Endothelial cell (in vitro differentiated cells): ENCODE data around the gene PROZ. TPM values are rescaled to one million over a fixed set of nuclear protein-coding genes. Genes with fewer than 3 reads are reported as not detected.
"Not testable (repeated sequence)": the region's sequence is repeated elsewhere in the genome, so short reads cannot be mapped to it uniquely, and the experiment has no call there.

Source experiments
- DNase-seq: peaks from one replicate; pipeline ENCODE4 v3.0.0; 2021; ENCODE audit warnings: low spot score
- H3K27ac Mint-ChIP-seq: one replicate; pipeline ENCODE4 v1.8.0; 2021; ENCODE audit warnings: mixed read lengths, inconsistent platforms; ENCODE audit not compliant: unreplicated experiment
- H3K27me3 Mint-ChIP-seq: one replicate; pipeline ENCODE4 v1.8.0; 2021; ENCODE audit warnings: mild to moderate bottlenecking, moderate library complexity, mixed read lengths, inconsistent platforms; ENCODE audit not compliant: unreplicated experiment
- H3K36me3 Mint-ChIP-seq: one replicate; pipeline ENCODE4 v1.8.0; 2021; ENCODE audit warnings: mild to moderate bottlenecking, low read depth, mixed read lengths, inconsistent platforms; ENCODE audit not compliant: unreplicated experiment
- H3K4me1 Mint-ChIP-seq: one replicate; pipeline ENCODE4 v1.8.0; 2021; ENCODE audit warnings: mild to moderate bottlenecking, mixed read lengths, inconsistent platforms; ENCODE audit not compliant: unreplicated experiment
- H3K4me3 Mint-ChIP-seq: one replicate; pipeline ENCODE4 v1.8.0; 2021; ENCODE audit warnings: mild to moderate bottlenecking, mixed read lengths, inconsistent platforms; ENCODE audit not compliant: unreplicated experiment
- H3K9me3 Mint-ChIP-seq: one replicate; pipeline ENCODE4 v1.8.0; 2021; ENCODE audit warnings: mixed read lengths, inconsistent platforms; ENCODE audit not compliant: unreplicated experiment
- total RNA-seq: library from RNA; stranded (reverse); fragmentation: NEBNext Ultra II Directional; extraction: Animal tissue kit (Norgen Biotek cat#: 25700); gene quantifications from one replicate; pipeline ENCODE4 v1.2.1, GENCODE V29; 2021; ENCODE audit not compliant: unreplicated experiment
- TF ChIP-seq, protein P1 (sequence below): fragments of 200-600 bp; sonication (generic); IDR thresholded peaks from one replicate; pipeline ENCODE4 v1.5.0; 2021; ENCODE audit warnings: antibody characterized with exemption; ENCODE audit not compliant: unreplicated experiment

The PROZ gene
- total RNA-seq, 1 donor from 2014 or later: not detected

DNA sequence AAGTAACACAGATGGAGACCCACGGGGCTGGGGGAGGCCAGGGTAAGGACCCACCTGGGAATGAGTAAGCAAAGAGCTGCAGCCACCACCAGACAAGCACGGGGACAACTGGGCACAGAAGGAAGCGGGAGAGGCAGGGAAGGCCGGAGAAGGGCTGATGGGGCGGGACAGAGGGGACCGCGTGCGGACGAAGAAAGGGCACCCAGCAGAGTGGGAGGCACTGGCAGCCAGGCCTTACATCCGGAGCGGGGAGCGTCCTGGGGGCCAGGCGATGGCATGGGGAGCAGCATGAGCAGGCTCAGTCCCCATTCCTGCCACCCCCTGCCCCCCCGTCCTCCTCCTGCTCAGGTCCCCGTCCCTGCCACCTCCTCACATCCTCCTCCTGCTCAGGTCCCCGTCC lies 3.0 kb downstream of the PROZ start:
- Mint-ChIP-seq H3K27me3 (peaks cover 14% of the 10 kb centered on the region), H3K9me3 (no peaks in the 10 kb centered on the region), H3K4me1 (peaks cover 7% of the 10 kb centered on the region), H3K27ac (no peak overlapping the region), H3K4me3 (no peak overlapping the region), H3K36me3 (peaks cover 3% of the 10 kb centered on the region)
- no peak for DNase-seq
- TF ChIP-seq, protein P1, sequence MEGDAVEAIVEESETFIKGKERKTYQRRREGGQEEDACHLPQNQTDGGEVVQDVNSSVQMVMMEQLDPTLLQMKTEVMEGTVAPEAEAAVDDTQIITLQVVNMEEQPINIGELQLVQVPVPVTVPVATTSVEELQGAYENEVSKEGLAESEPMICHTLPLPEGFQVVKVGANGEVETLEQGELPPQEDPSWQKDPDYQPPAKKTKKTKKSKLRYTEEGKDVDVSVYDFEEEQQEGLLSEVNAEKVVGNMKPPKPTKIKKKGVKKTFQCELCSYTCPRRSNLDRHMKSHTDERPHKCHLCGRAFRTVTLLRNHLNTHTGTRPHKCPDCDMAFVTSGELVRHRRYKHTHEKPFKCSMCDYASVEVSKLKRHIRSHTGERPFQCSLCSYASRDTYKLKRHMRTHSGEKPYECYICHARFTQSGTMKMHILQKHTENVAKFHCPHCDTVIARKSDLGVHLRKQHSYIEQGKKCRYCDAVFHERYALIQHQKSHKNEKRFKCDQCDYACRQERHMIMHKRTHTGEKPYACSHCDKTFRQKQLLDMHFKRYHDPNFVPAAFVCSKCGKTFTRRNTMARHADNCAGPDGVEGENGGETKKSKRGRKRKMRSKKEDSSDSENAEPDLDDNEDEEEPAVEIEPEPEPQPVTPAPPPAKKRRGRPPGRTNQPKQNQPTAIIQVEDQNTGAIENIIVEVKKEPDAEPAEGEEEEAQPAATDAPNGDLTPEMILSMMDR: no peak

DNA sequence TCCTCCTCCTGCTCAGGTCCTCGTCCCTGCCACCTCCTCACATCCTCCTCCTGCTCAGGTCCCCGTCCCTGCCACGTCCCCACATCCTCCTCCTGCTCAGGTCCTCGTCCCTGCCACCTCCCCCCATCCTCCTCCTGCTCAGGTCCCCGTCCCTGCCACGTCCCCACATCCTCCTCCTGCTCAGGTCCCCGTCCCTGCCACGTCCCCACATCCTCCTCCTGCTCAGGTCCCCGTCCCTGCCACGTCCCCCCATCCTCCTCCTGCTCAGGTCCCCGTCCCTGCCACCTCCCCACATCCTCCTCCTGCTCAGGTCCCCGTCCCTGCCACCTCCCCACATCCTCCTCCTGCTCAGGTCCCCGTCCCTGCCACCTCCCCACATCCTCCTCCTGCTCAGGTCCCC lies 3.5 kb downstream of the PROZ start:
- H3K9me3 Mint-ChIP-seq, H3K4me1 Mint-ChIP-seq, DNase-seq, H3K4me3 Mint-ChIP-seq, H3K36me3 Mint-ChIP-seq, H3K27ac Mint-ChIP-seq: not testable (repeated sequence)
- peaks cover 14% of the 10 kb centered on the region for H3K27me3 Mint-ChIP-seq

DNA sequence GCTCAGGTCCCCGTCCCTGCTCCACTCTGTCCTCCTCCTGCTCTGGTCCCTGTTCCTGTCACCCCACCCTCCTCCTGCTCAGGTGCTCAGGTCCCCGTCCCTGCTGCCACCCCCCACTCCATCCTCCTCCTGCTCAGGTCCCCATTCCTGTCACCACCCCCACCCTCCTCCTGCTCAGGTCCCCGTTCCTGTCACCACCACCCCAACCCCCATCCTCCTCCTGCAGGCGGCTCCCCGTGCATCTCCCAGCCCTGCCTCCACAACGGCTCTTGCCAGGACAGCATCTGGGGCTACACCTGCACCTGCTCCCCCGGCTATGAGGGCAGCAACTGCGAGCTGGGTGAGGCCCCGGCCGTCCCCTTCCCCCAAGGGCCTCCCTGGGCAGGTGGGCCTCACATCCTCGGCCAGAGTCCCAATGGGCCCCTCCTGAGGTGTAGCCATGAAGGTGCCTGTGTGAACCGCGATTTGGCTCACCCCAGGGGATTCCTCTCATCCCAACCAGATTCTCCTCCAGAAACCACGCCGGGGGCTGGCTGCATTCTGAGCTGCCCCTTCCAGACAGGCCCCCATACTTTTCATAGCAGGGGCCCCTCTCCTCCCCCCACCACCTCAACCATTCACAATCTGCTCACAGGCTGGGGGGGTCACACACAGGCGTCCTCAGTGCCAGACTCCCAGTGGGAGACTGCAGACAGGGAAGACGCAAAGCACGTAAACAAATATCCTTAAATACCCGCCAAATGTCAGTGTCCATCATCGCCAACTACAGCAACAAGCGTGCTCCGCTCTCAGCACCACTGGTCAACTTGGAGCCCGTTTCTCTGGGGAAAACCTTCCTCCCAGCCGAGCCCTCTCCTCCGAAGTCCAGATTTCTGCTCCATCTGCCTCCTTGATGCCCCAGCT lies 4.6 kb downstream of the PROZ start:
- H3K36me3 Mint-ChIP-seq: peaks cover 3% of the 10 kb centered on the region
- no peaks in the 10 kb centered on the region for H3K9me3 Mint-ChIP-seq
- no peak for DNase-seq
- peaks cover 10% of the 10 kb centered on the region for H3K4me1 Mint-ChIP-seq
- H3K27ac Mint-ChIP-seq: no peak overlapping the region
- TF ChIP-seq, protein P1: no peak
- H3K27me3 Mint-ChIP-seq: peaks cover 14% of the 10 kb centered on the region
- H3K4me3 Mint-ChIP-seq: peak overlapping the region; percentile 65

DNA sequence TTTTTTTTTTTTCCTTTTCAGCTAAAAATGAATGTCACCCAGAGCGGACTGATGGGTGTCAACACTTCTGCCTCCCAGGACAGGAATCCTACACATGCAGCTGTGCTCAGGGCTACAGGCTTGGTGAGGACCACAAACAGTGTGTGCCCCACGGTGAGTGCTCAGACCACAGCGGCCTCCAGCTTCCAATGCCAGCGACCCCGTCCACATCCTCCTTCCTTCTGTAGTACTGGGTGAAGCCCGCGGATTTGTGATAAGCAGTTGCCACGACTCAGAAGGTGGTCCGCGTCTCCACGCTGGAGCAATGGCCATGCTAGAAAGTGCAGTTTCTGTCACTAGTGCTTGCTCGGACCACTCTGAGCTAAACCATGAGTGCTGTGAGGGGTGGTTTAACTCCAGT lies 6.0 kb downstream of the PROZ start:
- H3K36me3 Mint-ChIP-seq: peaks cover 3% of the 10 kb centered on the region
- DNase-seq: no peak
- peaks cover 13% of the 10 kb centered on the region for H3K27me3 Mint-ChIP-seq
- TF ChIP-seq, protein P1: no peak
- H3K27ac Mint-ChIP-seq: no peak overlapping the region
- no peaks in the 10 kb centered on the region for H3K9me3 Mint-ChIP-seq
- H3K4me3 Mint-ChIP-seq: no peak overlapping the region
- peaks cover 10% of the 10 kb centered on the region for H3K4me1 Mint-ChIP-seq

DNA sequence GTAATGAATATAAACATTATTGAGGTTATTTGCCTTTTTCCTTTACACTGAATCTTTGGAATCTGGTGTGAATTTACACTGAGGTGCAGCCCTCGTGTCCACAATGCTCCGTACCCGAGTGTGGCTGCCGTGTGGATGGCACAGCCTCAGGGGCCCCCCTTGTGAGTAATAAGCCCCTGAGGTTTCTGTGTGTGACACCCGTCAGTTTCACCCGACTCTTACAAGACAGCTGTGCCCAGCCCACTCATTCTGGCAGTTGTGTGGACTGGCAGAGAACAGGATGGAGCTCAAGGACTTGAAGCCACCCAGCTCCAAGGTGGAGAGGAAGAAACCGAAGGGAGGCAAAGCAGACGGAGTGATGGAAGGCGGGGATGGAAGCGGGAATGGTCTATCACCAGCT lies 7.8 kb downstream of the PROZ start:
- TF ChIP-seq, protein P1: no peak
- Mint-ChIP-seq H3K4me1 (peaks cover 25% of the 10 kb centered on the region), H3K27ac (no peak overlapping the region), H3K9me3 (no peaks in the 10 kb centered on the region), H3K4me3 (no peak overlapping the region), H3K36me3 (peaks cover 7% of the 10 kb centered on the region), H3K27me3 (peaks cover 11% of the 10 kb centered on the region)
- no peak for DNase-seq
